SU-DHL-6 (cell line): ENCODE results near the gene SYVN1.

Source experiments
- EZH2phosphoT487 ChIP-seq: fragments of 200-600 bp; sonication (generic), shearing (Covaris generic); conservative IDR thresholded peaks from 2 replicates; pipeline ENCODE4 v1.6.1; 2018; ENCODE audit warnings: mild to moderate bottlenecking, antibody characterized with exemption, low read length, moderate library complexity, mixed read lengths
- TF ChIP-seq, protein P1 (sequence below): fragments of 200-600 bp; sonication (generic); IDR thresholded peaks from one replicate; pipeline ENCODE4 v1.5.1; 2017; ENCODE audit warnings: antibody characterized with exemption, mild to moderate bottlenecking, low read length, moderate library complexity; ENCODE audit not compliant: insufficient read depth, poor library complexity, severe bottlenecking

DNA sequence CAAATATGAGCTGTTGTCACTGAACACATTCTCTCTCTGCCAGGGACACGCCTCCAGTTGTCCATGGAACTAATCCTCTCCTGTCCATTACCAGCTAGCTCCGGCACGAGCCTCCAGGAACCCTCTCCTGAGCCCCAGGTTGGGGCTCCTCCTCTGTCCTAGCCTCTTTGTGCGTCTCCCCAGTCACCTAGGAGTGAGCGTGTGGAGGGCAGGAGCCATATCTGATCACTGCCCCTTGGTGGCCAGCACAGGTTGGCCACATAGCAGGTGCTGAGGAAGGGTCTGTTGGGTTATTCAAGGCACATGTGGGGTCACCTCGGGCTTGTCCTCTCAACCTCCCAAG is 2.5 kb downstream of the SYVN1 start:
- TF ChIP-seq, protein P1, sequence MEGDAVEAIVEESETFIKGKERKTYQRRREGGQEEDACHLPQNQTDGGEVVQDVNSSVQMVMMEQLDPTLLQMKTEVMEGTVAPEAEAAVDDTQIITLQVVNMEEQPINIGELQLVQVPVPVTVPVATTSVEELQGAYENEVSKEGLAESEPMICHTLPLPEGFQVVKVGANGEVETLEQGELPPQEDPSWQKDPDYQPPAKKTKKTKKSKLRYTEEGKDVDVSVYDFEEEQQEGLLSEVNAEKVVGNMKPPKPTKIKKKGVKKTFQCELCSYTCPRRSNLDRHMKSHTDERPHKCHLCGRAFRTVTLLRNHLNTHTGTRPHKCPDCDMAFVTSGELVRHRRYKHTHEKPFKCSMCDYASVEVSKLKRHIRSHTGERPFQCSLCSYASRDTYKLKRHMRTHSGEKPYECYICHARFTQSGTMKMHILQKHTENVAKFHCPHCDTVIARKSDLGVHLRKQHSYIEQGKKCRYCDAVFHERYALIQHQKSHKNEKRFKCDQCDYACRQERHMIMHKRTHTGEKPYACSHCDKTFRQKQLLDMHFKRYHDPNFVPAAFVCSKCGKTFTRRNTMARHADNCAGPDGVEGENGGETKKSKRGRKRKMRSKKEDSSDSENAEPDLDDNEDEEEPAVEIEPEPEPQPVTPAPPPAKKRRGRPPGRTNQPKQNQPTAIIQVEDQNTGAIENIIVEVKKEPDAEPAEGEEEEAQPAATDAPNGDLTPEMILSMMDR = no peak
- TF ChIP-seq EZH2phosphoT487 = no peak
